ENCODE data around the gene PLEKHA3.

DNA sequence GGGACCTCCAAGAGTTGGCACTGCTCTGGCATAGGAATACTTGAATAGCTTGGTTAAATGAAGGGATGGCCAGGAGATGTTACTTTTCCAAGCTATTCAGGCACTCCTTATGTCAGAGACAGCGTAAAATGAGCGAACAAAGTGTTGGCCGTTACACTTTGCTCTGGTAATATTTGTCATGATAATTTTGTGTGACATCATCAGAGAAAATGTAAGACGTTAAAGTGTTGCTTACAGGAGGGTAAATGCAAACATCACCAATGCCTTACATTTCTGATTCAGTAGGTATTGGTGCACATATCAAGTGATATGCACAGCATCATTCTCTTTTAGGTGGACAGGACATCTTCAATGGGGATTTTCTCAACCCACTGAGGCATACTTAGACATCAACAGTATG is 46.0 kb downstream of the PLEKHA3 start:
- TF ChIP-seq CTCF (IDR thresholded peaks at IDR 0.05) = no peak
- TF ChIP-seq POLR2A (IDR thresholded peaks at IDR 0.05) = no peak
